HFF-Myc (cell line): Measurements from ENCODE around the gene ZSWIM1.
"Not testable (repeated sequence)": the region's sequence is repeated elsewhere in the genome, so short reads cannot be mapped to it uniquely, and the experiment has no call there.

ENCODE experiments used
- DNase-seq: peaks from one replicate; pipeline ENCODE4 v3.0.0-alpha.2; 2011; ENCODE audit warnings: low read depth; ENCODE audit errors: extremely low read depth
- H3K4me3 ChIP-seq: replicated peaks from 2 replicates; pipeline ENCODE4 v1.5.1; 2011; ENCODE audit warnings: low read depth, mild to moderate bottlenecking, control low read depth, low read length
- CTCF ChIP-seq: IDR thresholded peaks from 2 replicates; pipeline ENCODE4 v1.5.1; 2012; ENCODE audit warnings: mild to moderate bottlenecking, low read depth, low read length, control low read depth; ENCODE audit errors: missing control alignments

ZSWIM1 gene

GRCh38 chr20:45866454-45866853 is 14.6 kb upstream of the ZSWIM1 start:
- DNase-seq, result no peak
- TF ChIP-seq CTCF, result no peak
- no peak overlapping the region for H3K4me3 ChIP-seq

- DNase-seq, result no peak
- no peak overlapping the region for H3K4me3 ChIP-seq
- TF ChIP-seq CTCF, result no peak
Measured at GRCh38 chr20:45867136-45867818, 13.8 kb upstream of the ZSWIM1 start.

GRCh38 chr20:45867819-45868176 is 13.2 kb upstream of the ZSWIM1 start:
- no peak for TF ChIP-seq CTCF
- H3K4me3 ChIP-seq, result no peak overlapping the region
- DNase-seq, result no peak

- no peak overlapping the region for H3K4me3 ChIP-seq
- TF ChIP-seq CTCF, result no peak
- DNase-seq, result no peak
Measured at GRCh38 chr20:45872626-45873025, 8.4 kb upstream of the ZSWIM1 start.

GRCh38 chr20:45873409-45874103 is 7.5 kb upstream of the ZSWIM1 start:
- no peak for TF ChIP-seq CTCF
- H3K4me3 ChIP-seq, result no peak overlapping the region
- no peak for DNase-seq

- not testable (repeated sequence) for DNase-seq, H3K4me3 ChIP-seq
Measured at GRCh38 chr20:45874104-45874481, 6.9 kb upstream of the ZSWIM1 start.

GRCh38 chr20:45874576-45874975 is 6.5 kb upstream of the ZSWIM1 start:
- H3K4me3 ChIP-seq, result no peak overlapping the region
- DNase-seq, result no peak
- TF ChIP-seq CTCF, result no peak
